GM13977 (cell line): ENCODE results near the gene GRM4.

ENCODE experiments used
- DNase-seq: peaks from one replicate; pipeline ENCODE4 v3.0.0; 2012; ENCODE audit warnings: low spot score
- CTCF ChIP-seq: IDR thresholded peaks from 2 replicates; pipeline ENCODE4 v1.5.1; 2012; ENCODE audit warnings: mild to moderate bottlenecking, control low read depth; ENCODE audit not compliant: insufficient read depth; ENCODE audit errors: extremely low read depth, missing control alignments
- in situ Hi-C: fragments of 300-500 bp; cut with MboI; formaldehyde crosslinking; loops from one replicate; pipeline ENCODE4 v1.12.0; 2022; ENCODE audit warnings: low sequenced_read_pairs, low pct_unique_long_range_greater_than_20kb, mixed read lengths, inconsistent platforms; ENCODE audit not compliant: unreplicated experiment

Gene GRM4

GRCh38 chr6:34131326-34132290 is 14.3 kb downstream of the GRM4 start:
- in situ Hi-C loops = no loop called here
- TF ChIP-seq CTCF = no peak
- DNase-seq = no peak

- no peak for TF ChIP-seq CTCF
- in situ Hi-C loops = no loop called here
- no peak for DNase-seq
These were observed 15.0 kb downstream of the GRM4 start for GRCh38 chr6:34130862-34131261.

GRCh38 chr6:34129753-34130152 is 16.1 kb downstream of the GRM4 start:
- no peak for TF ChIP-seq CTCF
- DNase-seq = no peak
- in situ Hi-C loops = no loop called here

GRCh38 chr6:34128045-34128444 is 17.8 kb downstream of the GRM4 start:
- in situ Hi-C loops = no loop called here
- TF ChIP-seq CTCF = no peak
- DNase-seq = no peak

GRCh38 chr6:34126419-34126818 is 19.5 kb downstream of the GRM4 start:
- DNase-seq = no peak
- in situ Hi-C loops = no loop called here
- TF ChIP-seq CTCF = no peak

GRCh38 chr6:34125939-34126338 is 19.9 kb downstream of the GRM4 start:
- in situ Hi-C loops = no loop called here
- TF ChIP-seq CTCF = no peak
- no peak for DNase-seq
